ENCODE results near the gene MACROD1. TPM values are rescaled to one million over a fixed set of nuclear protein-coding genes. Genes with fewer than 3 reads are reported as not detected.
A peak's percentile ranks its signal among the peaks of the same experiment; 100 is the strongest.

Gene MACROD1
- total and polyA plus RNA-seq, 2 of the 13 experiments (the other 11 are each of a cell fraction or from before 2014, with no cell fraction given), result 23.1 to 34.5 TPM

DNA sequence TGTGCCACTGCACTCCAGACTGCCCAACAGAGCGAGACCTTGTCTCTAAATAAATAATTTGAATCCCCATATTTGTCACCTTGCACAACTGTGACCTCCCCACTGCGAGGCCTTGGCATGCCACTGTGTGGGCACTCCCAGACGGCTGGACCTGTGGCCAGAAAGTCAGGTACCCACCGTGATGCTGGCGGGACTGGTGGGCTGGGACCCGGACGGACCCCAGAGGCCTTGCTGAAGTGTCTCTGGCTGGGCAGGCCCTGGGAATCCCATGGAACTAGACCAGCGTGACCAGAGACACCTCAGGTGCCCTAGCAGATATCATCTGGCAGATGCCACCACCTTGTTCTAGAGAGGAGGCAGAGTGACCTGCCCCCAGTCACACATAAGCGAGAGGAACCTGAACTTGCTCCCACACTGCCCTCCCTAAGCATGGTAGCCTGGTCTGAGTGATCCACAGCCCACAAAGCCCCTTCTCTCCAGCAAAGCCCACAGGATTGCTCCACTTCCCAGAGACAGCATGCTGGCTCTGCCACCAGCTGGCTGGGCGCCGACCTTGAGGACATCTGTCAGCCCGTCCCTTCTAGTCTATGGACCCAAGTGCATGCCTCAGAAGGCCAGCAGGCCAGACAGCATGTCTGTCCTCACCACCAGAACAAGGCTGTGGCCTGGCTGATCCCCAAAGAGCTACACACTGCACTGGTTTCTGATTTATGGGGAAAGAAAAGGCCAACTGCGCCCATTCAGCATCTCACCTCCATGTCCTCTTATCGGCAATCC lies 9.5 kb downstream of the MACROD1 start (continued):
- TF ChIP-seq, protein P1, sequence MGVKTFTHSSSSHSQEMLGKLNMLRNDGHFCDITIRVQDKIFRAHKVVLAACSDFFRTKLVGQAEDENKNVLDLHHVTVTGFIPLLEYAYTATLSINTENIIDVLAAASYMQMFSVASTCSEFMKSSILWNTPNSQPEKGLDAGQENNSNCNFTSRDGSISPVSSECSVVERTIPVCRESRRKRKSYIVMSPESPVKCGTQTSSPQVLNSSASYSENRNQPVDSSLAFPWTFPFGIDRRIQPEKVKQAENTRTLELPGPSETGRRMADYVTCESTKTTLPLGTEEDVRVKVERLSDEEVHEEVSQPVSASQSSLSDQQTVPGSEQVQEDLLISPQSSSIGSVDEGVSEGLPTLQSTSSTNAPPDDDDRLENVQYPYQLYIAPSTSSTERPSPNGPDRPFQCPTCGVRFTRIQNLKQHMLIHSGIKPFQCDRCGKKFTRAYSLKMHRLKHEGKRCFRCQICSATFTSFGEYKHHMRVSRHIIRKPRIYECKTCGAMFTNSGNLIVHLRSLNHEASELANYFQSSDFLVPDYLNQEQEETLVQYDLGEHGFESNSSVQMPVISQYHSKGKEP (CRISPR knock-in tag; IDR thresholded peaks at IDR 0.05), result no peak
- TF ChIP-seq SAP130 (CRISPR knock-in tag; IDR thresholded peaks at IDR 0.05; ENCODE audit: low read depth) (peak; percentile 48; the same call in 1 of the 2 replicates), ZNF780A (CRISPR knock-in tag; IDR thresholded peaks at IDR 0.05) (no peak), MXI1 (IDR thresholded peaks at IDR 0.05; ENCODE audit: borderline replicate concordance, low read depth, low read length) (0 out of 3 replicates have a peak, but pooled peaks have one; percentile 17), HNRNPH1 (optimal IDR thresholded peaks at IDR 0.05; ENCODE audit: low read depth, low read length) (no peak), HNF4A (CRISPR knock-in tag; IDR thresholded peaks at IDR 0.05) (peak; percentile 58), NCOA1 (CRISPR knock-in tag; IDR thresholded peaks at IDR 0.05) (no peak), ZNF747 (CRISPR knock-in tag; IDR thresholded peaks at IDR 0.05; ENCODE audit: borderline replicate concordance) (no peak)
- TF ChIP-seq, protein P2, sequence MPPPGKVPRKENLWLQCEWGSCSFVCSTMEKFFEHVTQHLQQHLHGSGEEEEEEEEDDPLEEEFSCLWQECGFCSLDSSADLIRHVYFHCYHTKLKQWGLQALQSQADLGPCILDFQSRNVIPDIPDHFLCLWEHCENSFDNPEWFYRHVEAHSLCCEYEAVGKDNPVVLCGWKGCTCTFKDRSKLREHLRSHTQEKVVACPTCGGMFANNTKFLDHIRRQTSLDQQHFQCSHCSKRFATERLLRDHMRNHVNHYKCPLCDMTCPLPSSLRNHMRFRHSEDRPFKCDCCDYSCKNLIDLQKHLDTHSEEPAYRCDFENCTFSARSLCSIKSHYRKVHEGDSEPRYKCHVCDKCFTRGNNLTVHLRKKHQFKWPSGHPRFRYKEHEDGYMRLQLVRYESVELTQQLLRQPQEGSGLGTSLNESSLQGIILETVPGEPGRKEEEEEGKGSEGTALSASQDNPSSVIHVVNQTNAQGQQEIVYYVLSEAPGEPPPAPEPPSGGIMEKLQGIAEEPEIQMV (CRISPR knock-in tag; IDR thresholded peaks at IDR 0.05; ENCODE audit: low read depth), result no peak
- TF ChIP-seq, protein P3, sequence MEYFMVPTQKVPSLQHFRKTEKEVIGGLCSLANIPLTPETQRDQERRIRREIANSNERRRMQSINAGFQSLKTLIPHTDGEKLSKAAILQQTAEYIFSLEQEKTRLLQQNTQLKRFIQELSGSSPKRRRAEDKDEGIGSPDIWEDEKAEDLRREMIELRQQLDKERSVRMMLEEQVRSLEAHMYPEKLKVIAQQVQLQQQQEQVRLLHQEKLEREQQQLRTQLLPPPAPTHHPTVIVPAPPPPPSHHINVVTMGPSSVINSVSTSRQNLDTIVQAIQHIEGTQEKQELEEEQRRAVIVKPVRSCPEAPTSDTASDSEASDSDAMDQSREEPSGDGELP (IDR thresholded peaks at IDR 0.05; ENCODE audit: borderline replicate concordance, low read depth), result peak; percentile 73; the same call in 1 of the 2 replicates
- TF ChIP-seq, protein P4, sequence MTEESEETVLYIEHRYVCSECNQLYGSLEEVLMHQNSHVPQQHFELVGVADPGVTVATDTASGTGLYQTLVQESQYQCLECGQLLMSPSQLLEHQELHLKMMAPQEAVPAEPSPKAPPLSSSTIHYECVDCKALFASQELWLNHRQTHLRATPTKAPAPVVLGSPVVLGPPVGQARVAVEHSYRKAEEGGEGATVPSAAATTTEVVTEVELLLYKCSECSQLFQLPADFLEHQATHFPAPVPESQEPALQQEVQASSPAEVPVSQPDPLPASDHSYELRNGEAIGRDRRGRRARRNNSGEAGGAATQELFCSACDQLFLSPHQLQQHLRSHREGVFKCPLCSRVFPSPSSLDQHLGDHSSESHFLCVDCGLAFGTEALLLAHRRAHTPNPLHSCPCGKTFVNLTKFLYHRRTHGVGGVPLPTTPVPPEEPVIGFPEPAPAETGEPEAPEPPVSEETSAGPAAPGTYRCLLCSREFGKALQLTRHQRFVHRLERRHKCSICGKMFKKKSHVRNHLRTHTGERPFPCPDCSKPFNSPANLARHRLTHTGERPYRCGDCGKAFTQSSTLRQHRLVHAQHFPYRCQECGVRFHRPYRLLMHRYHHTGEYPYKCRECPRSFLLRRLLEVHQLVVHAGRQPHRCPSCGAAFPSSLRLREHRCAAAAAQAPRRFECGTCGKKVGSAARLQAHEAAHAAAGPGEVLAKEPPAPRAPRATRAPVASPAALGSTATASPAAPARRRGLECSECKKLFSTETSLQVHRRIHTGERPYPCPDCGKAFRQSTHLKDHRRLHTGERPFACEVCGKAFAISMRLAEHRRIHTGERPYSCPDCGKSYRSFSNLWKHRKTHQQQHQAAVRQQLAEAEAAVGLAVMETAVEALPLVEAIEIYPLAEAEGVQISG (CRISPR knock-in tag; IDR thresholded peaks at IDR 0.05), result peak; percentile 24; the same call in 1 of the 2 replicates

All from HepG2 (cell line).